ENCODE results near the gene ROS1.

- no peak for TF ChIP-seq CTCF (IDR thresholded peaks at IDR 0.05; ENCODE audit: extremely low read depth in 1 of 2, insufficient read depth in 1 of 2, low read depth in 1 of 2, low read length in 2 of 2)
- no peak for TF ChIP-seq POLR2AphosphoS5 (IDR thresholded peaks at IDR 0.05; ENCODE audit: insufficient read depth, low read depth, low read length)
- no peak for TF ChIP-seq POLR2A (IDR thresholded peaks at IDR 0.05; ENCODE audit: low read depth, low read length)
- no peak for TF ChIP-seq EZH2 (IDR thresholded peaks at IDR 0.05; ENCODE audit: borderline replicate concordance, low read depth, low read length, severe bottlenecking)
- TF ChIP-seq, protein P1, sequence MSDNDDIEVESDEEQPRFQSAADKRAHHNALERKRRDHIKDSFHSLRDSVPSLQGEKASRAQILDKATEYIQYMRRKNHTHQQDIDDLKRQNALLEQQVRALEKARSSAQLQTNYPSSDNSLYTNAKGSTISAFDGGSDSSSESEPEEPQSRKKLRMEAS (IDR thresholded peaks at IDR 0.05; ENCODE audit: insufficient read depth, insufficient read length), result no peak
- TF ChIP-seq FOS (IDR thresholded peaks at IDR 0.05; ENCODE audit: borderline replicate concordance, insufficient read depth, low read length), result no peak
- TF ChIP-seq GATA2 (IDR thresholded peaks at IDR 0.05; ENCODE audit: insufficient read depth, insufficient read length, low read depth, low read length), result no peak
- no peak for TF ChIP-seq JUN (IDR thresholded peaks at IDR 0.05; ENCODE audit: borderline replicate concordance, insufficient read depth, insufficient read length, low read depth)
Measured at GRCh38 chr6:117290173-117290846, 135.4 kb downstream of the ROS1 start.
